GM12872 (cell line): Measurements from ENCODE around the gene SLC1A4.

Experiments
- TF ChIP-seq, protein P1 (sequence below): IDR thresholded peaks from 3 replicates; pipeline ENCODE4 v1.5.1; 2011; ENCODE audit warnings: low read depth, mild to moderate bottlenecking, low read length, moderate library complexity; ENCODE audit not compliant: insufficient read depth

SLC1A4 gene

DNA sequence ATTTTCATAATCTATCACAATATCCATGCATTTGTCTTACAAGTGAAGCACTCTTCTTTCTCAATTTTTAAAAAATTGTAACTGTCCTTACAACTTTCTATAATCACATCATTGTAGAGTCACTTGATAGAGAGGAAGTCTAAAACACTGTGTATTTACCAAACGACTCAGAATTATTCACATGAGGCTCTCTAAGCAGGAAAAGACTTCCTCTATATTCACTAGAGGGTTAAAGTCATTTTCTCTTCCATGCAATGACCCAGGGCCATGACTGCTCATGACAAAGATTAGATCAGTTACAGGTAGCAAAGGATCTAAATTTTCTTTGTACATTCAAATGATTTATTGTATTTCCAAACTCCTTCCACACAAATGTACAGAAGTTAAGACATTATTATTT lies 9.0 kb upstream of the SLC1A4 start:
- TF ChIP-seq, protein P1, sequence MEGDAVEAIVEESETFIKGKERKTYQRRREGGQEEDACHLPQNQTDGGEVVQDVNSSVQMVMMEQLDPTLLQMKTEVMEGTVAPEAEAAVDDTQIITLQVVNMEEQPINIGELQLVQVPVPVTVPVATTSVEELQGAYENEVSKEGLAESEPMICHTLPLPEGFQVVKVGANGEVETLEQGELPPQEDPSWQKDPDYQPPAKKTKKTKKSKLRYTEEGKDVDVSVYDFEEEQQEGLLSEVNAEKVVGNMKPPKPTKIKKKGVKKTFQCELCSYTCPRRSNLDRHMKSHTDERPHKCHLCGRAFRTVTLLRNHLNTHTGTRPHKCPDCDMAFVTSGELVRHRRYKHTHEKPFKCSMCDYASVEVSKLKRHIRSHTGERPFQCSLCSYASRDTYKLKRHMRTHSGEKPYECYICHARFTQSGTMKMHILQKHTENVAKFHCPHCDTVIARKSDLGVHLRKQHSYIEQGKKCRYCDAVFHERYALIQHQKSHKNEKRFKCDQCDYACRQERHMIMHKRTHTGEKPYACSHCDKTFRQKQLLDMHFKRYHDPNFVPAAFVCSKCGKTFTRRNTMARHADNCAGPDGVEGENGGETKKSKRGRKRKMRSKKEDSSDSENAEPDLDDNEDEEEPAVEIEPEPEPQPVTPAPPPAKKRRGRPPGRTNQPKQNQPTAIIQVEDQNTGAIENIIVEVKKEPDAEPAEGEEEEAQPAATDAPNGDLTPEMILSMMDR = no peak

DNA sequence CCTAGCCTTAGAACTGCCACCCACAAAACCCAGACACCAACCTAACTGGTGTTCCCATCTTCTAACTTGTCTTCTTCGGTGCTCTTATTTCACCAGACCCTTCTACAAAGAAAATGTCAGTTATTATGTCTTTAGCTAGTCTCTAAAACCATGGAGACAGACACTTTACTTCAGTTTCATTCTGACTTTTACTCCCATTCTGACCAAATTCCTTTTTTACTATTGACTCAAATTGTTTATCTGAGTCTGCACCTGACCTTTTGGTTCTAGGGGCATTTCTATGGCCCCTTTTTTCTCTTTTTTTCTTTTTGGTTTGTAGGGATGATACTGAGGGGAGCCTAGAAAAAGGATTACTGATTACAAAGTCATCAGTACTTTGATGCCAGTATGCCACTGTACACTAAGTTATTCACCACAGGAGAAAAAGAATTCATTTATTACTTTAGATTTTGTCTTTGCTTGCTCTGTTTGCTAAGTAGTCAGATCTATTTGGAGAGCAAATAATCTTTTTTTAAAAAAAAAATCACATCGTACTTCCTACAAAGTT lies 6.8 kb upstream of the SLC1A4 start:
- TF ChIP-seq, protein P1 = no peak

DNA sequence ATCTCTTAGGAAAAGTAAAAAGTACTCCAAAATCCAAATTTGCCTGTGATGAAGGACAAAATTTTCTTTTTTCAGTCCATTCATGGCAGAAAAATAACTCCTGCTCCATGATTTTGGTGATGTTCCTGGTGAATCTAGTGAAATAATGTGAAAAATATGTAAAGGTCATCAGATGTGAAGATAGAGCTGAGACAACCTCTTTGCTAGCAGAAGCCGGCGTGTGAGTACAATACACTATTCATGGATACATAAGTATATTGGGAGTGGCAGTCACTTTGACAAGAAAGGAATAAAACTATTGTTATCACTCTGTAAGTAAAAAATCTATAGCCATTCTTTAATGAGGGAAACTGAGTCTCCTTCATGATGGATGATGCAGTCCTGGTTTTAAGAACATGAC lies 6.3 kb upstream of the SLC1A4 start:
- TF ChIP-seq, protein P1 = no peak

DNA sequence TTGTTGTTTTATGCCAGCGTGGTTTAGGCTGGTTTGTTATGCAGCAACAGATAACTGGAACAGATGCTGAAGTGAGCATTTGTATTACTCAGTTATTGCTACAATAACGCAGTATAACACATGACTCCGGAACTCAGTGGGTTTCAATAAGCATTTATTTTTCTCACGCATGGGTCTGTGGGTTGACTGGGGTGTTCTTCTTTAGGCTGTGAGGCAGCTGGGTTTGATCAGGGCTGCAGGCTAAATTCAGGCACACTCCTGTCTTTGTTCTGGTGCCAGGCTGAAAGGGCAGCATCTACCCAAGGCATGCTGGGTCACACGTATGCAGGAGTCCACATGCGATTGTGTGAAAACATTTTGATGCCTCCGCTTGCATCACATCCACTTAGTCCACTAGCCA lies 3.8 kb upstream of the SLC1A4 start:
- TF ChIP-seq, protein P1 = no peak

DNA sequence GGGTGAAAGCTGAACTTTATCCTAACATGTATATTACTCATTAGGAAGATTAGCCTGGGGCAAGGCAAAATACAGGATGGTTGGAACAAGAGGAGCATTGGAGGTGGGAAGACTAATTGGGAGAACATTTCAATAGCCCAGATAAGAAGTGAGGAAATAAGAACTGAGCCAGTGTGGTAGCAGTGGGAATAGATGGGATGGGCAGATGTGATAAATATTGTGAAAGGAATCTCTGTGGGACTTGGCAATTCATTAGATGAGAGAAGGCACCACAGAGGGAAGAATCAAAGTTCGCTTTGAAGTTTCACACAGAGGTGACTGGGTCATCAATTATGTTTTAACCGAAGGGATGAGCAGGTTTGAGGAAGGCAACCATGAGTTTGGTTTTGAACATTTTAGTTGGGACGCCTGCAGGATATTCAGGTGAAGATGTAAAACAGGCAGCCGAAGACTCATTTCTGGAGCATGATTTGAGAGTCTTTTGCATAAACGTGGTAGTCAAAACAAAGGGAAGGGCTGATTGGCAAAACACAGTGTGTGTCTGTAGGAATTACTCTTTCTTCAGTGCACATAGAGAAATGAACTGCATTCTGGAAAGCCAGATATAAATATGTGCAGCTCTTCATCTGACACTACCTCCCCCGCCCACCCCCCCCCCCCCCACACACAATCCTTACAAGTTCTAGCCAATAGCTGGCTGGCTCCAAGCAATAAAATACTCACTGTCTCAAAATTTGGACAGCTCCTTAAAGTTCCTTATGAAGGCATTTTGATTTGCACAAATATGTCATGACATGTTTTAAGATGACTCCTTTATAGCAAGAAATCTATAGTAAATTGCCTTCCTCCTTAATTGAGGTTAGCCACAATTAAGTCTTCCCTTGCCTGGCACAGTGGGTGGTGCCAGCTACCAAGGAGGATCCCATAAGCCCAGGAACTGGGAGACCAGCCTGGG lies 1.9 kb upstream of the SLC1A4 start:
- TF ChIP-seq, protein P1 = no peak

DNA sequence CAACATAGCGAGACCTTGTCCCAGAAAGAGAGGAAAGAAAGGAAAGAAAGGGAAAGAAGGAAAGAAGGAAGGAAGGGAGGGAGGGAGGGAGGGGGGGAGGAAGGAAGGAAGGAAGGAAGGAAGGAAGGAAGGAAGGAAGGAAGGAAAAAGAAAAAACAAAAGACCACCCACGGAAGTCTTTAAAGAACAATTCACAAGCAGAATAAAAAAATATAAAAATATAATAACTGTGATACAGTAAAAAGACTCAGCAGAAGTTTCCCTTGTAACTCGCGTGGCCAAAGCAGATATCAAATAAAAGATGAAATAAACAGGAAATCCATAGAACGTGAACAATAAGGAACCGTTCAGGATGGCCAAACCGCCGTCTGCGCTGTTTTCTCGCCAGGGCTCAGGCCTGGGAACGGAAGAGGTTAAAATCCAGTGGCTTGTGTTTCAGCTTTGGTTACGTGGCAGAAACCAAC lies 1.2 kb upstream of the SLC1A4 start:
- TF ChIP-seq, protein P1 = no peak

DNA sequence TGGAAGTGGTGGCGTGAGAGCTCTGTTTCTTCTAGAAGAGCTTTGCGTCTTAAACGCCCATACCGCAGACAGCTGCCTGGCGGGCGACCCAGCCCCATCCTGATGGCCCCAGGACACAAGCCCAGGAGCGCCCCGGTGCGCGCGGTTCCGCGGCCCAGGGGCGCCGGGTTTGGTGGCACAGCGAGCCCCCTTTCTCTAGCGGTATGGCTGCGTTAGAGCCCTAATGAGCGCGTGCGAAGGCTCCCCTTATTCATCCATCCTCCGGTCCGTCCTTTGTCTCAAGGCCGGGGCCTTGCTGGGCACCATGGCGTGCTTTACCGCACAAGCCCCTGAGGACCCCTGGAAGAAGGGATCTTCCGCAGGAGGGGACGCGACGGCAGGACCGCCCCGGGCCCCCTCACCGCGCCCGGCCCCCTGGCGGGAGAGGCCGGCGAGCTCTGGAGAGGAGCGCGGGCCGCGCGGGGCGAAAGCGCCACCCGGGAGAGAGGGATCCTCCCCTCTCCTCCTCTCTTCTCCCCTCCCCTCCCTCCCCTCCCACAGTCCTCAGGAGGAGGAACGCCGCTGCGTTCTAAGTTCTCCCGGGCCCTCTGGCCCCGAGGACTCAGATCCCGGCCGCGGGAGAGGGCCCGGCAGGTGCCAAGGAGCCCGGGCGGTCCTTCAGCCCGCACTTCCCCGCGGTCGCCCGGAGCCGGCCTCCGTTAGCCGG lies 626 bp upstream of the SLC1A4 start:
- TF ChIP-seq, protein P1 = peak; percentile 43
